Endothelial cell of umbilical vein (primary cell): ENCODE measurements around the gene HELZ2. TPM values are rescaled to one million over a fixed set of nuclear protein-coding genes. Genes with fewer than 3 reads are reported as not detected.

Source experiments
- BruUV-seq: library from RNA; stranded (reverse); fragments of 400-500 nt; replicated peaks from 2 replicates; lab custom pipeline; 2021; lab: Mats Ljungman, UMichigan
- CTCF ChIA-PET: fragments of 300-600, 350-600 bp; sonication (Branson Sonifier 250); formaldehyde crosslinking; loops from one replicate; lab custom pipeline; 2021; ENCODE audit warnings: antibody characterized with exemption, inconsistent platforms; lab: Charles Lee
- POLR2A ChIA-PET: fragments of 300-600, 350-600 bp; sonication (Branson Sonifier 250); formaldehyde crosslinking; loops from one replicate; lab custom pipeline; 2021; ENCODE audit warnings: antibody characterized with exemption, inconsistent platforms; lab: Charles Lee
- DNase-seq: peaks from one replicate; pipeline ENCODE4 v3.0.0-alpha.2; 2011; ENCODE audit warnings: low read depth, low spot score
- FAIRE-seq: peaks from 2 replicates; lab custom pipeline; 2011; peaks lifted over from hg19 to GRCh38; lab: Jason Lieb, UNC
- H2AFZ ChIP-seq: 2 replicates; pipeline ENCODE4 v1.6.0; 2012; ENCODE audit warnings: low read depth, low read length, control low read depth, inconsistent platforms
- H3K27ac ChIP-seq: 2 replicates; pipeline ENCODE4 v1.5.1; 2011; ENCODE audit warnings: low read depth, mild to moderate bottlenecking, control low read depth, low read length, moderate library complexity; ENCODE audit not compliant: insufficient read depth
- H3K27me3 ChIP-seq, 2 experiments: 2 replicates each; pipeline versions ENCODE4 v1.6.0 to v1.6.1; 2011; ENCODE audit warnings: low read length in 2 of 2, mixed read lengths in 1 of 2; ENCODE audit not compliant: control insufficient read depth in 2 of 2, insufficient read depth in 2 of 2
- H3K36me3 ChIP-seq, 2 experiments: 2 replicates in 1 of 2; 3 replicates in 1 of 2; pipeline ENCODE4 v1.5.1; 2011; ENCODE audit warnings: low read length in 2 of 2, mild to moderate bottlenecking in 1 of 2, moderate library complexity in 1 of 2; ENCODE audit not compliant: control insufficient read depth in 2 of 2, insufficient read depth in 2 of 2; ENCODE audit errors: extremely low read depth in 1 of 2
- H3K4me1 ChIP-seq: 3 replicates; pipeline ENCODE4 v1.5.1; 2011; ENCODE audit warnings: mild to moderate bottlenecking, low read length; ENCODE audit not compliant: control insufficient read depth, insufficient read depth; ENCODE audit errors: extremely low read depth
- H3K4me2 ChIP-seq: 2 replicates; pipeline ENCODE4 v1.6.1; 2011; ENCODE audit warnings: low read length, control low read depth, mixed read lengths; ENCODE audit not compliant: insufficient read depth
- H3K4me3 ChIP-seq, 3 experiments: fragments of 200-600 bp in 1 of 3; sonication (generic), shearing (Covaris generic) in 1 of 3; replicated peaks in 1 of 3; 2 replicates each; pipeline ENCODE4 v1.5.1; 2011 to 2016; ENCODE audit warnings: control low read depth in 3 of 3, low read length in 3 of 3, mild to moderate bottlenecking in 2 of 3, inconsistent platforms in 1 of 3, low read depth in 1 of 3, moderate library complexity in 1 of 3; ENCODE audit not compliant: insufficient read depth in 1 of 3
- H3K79me2 ChIP-seq: 2 replicates; pipeline ENCODE4 v1.6.0; 2012; ENCODE audit warnings: low read length, inconsistent platforms; ENCODE audit not compliant: control insufficient read depth, insufficient read depth
- H3K9ac ChIP-seq: replicated peaks from 2 replicates; pipeline ENCODE3; 2011; ENCODE audit warnings: low read length, control low read depth; ENCODE audit not compliant: insufficient read depth; ENCODE audit errors: extremely low read depth
- H3K9me1 ChIP-seq: replicated peaks from 3 replicates; pipeline ENCODE4 v1.6.0; 2011; ENCODE audit warnings: mild to moderate bottlenecking, low read length; ENCODE audit not compliant: control insufficient read depth, insufficient read depth; ENCODE audit errors: extremely low read depth
- H3K9me3 ChIP-seq: replicated peaks from 2 replicates; pipeline ENCODE4 v1.5.1; 2012; ENCODE audit warnings: low read length, inconsistent platforms; ENCODE audit not compliant: control insufficient read depth, insufficient read depth
- H4K20me1 ChIP-seq: replicated peaks from 2 replicates; pipeline ENCODE3; 2011; ENCODE audit warnings: mild to moderate bottlenecking, low read length; ENCODE audit not compliant: control insufficient read depth, insufficient read depth; ENCODE audit errors: extremely low read depth
- EZH2 ChIP-seq: IDR thresholded peaks from 2 replicates; pipeline ENCODE4 v1.6.1; 2012; ENCODE audit warnings: borderline replicate concordance, low read depth, mild to moderate bottlenecking, moderate library complexity, low read length, inconsistent platforms; ENCODE audit not compliant: severe bottlenecking
- FOS ChIP-seq: IDR thresholded peaks from 2 replicates; pipeline ENCODE4 v1.6.1; 2011; ENCODE audit warnings: mild to moderate bottlenecking, low read length, moderate library complexity, borderline replicate concordance; ENCODE audit not compliant: insufficient read depth
- GATA2 ChIP-seq: IDR thresholded peaks from 2 replicates; pipeline ENCODE4 v1.7.0; 2011; ENCODE audit warnings: low read depth, mild to moderate bottlenecking, moderate library complexity, mixed read lengths, low read length; ENCODE audit not compliant: insufficient read length, insufficient read depth
- JUN ChIP-seq: IDR thresholded peaks from 2 replicates; pipeline ENCODE4 v1.6.1; 2011; ENCODE audit warnings: borderline replicate concordance, low read depth; ENCODE audit not compliant: insufficient read length, insufficient read depth
- MYC ChIP-seq: IDR thresholded peaks from one replicate; pipeline ENCODE4 v1.6.1; 2011; ENCODE audit warnings: mild to moderate bottlenecking, low read depth, low read length
- POLR2A ChIP-seq: IDR thresholded peaks from 2 replicates; pipeline ENCODE4 v1.6.1; 2012; ENCODE audit warnings: low read depth, mild to moderate bottlenecking, control low read depth, low read length
- POLR2AphosphoS5 ChIP-seq: IDR thresholded peaks from 2 replicates; pipeline ENCODE4 v1.6.1; 2012; ENCODE audit warnings: low read depth, mild to moderate bottlenecking, control low read depth, low read length, moderate library complexity; ENCODE audit not compliant: insufficient read depth
- dilution Hi-C: fragments of 300-500 bp; cut with MboI; formaldehyde crosslinking; loops from one replicate; pipeline ENCODE4 v1.15.0; 2019; ENCODE audit warnings: low sequenced_read_pairs; ENCODE audit not compliant: extremely low pct_ligation_motif_present
- intact Hi-C: fragments of 100-400 bp; cut with micrococcal nuclease; formaldehyde crosslinking; loops from one replicate; pipeline ENCODE4 v1.10.0; 2022
- polyA plus RNA-seq, 4 experiments: library from polyadenylated mRNA; depleted of rRNA in 3 of 4; stranded (reverse) in 3 of 4; unstranded in 1 of 4; fragments of >200 nt; gene quantifications; 2 replicates each; pipeline versions ENCODE4 v1.2.1 to v1.2.3, GENCODE V29; 2011 to 2012; ENCODE audit warnings: missing spikeins in 1 of 4
- total RNA-seq: library from RNA; stranded (reverse); gene quantifications from 2 replicates; pipeline ENCODE4 v1.2.3, GENCODE V29; 2021
- TF ChIP-seq, protein P1 (sequence below): IDR thresholded peaks from 2 replicates; pipeline ENCODE4 v1.6.1; 2011; ENCODE audit not compliant: insufficient read depth, insufficient read length
- TF ChIP-seq, protein P2 (sequence below), 2 donors: IDR thresholded peaks; 1 replicate in 1 of 2; 2 replicates in 1 of 2; pipeline ENCODE4 v1.5.1; 2011; ENCODE audit warnings: low read length in 2 of 2, mild to moderate bottlenecking in 2 of 2, moderate library complexity in 2 of 2, control low read depth in 1 of 2, inconsistent platforms in 1 of 2, low read depth in 1 of 2; ENCODE audit not compliant: insufficient read depth in 1 of 2; ENCODE audit errors: extremely low read depth in 1 of 2

The HELZ2 gene
- total and polyA plus RNA-seq, 2 donors (not counting 3 experiments of a cell fraction or from before 2014, with no cell fraction given) = 10.6 to 33.2 TPM

GRCh38 chr20:63620991-63621390, 47.0 kb upstream of the HELZ2 start:
- H4K20me1 ChIP-seq = no peaks in the 10 kb centered on the region
- DNase-seq (no peak), FAIRE-seq (no peak)
- dilution Hi-C loops (no loop called here), intact Hi-C loops (no loop called here)
- H3K79me2 ChIP-seq = peaks cover 41% of the 10 kb centered on the region
- ChIA-PET CTCF (no interaction called here), POLR2A (no interaction called here)
- H3K27ac ChIP-seq = no peak overlapping the region
- peaks cover 3% of the 10 kb centered on the region for H3K4me1 ChIP-seq
- H3K36me3 ChIP-seq = peaks cover 4 to 12% of the 10 kb centered on the region in 2 experiments
- TF ChIP-seq JUN = no peak
- no peak for TF ChIP-seq POLR2A
- no peak for TF ChIP-seq POLR2AphosphoS5
- TF ChIP-seq, protein P1, sequence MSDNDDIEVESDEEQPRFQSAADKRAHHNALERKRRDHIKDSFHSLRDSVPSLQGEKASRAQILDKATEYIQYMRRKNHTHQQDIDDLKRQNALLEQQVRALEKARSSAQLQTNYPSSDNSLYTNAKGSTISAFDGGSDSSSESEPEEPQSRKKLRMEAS = no peak
- TF ChIP-seq GATA2 = no peak
- TF ChIP-seq MYC = no peak
- no peak for TF ChIP-seq EZH2
- TF ChIP-seq, protein P2, sequence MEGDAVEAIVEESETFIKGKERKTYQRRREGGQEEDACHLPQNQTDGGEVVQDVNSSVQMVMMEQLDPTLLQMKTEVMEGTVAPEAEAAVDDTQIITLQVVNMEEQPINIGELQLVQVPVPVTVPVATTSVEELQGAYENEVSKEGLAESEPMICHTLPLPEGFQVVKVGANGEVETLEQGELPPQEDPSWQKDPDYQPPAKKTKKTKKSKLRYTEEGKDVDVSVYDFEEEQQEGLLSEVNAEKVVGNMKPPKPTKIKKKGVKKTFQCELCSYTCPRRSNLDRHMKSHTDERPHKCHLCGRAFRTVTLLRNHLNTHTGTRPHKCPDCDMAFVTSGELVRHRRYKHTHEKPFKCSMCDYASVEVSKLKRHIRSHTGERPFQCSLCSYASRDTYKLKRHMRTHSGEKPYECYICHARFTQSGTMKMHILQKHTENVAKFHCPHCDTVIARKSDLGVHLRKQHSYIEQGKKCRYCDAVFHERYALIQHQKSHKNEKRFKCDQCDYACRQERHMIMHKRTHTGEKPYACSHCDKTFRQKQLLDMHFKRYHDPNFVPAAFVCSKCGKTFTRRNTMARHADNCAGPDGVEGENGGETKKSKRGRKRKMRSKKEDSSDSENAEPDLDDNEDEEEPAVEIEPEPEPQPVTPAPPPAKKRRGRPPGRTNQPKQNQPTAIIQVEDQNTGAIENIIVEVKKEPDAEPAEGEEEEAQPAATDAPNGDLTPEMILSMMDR (IDR thresholded peaks at IDR 0.05; ENCODE audit: extremely low read depth in 1 of 2, insufficient read depth in 1 of 2, low read depth in 1 of 2, low read length in 2 of 2) = no peak
- TF ChIP-seq FOS = no peak
- BruUV-seq = no TSS peak
- no peaks in the 10 kb centered on the region for H3K9me3 ChIP-seq
- no peak overlapping the region for H3K4me3 ChIP-seq
- H3K4me2 ChIP-seq = no peak overlapping the region
- no peaks in the 10 kb centered on the region for H3K27me3 ChIP-seq
- H3K9ac ChIP-seq = no peak overlapping the region
- no peaks in the 10 kb centered on the region for H3K9me1 ChIP-seq
- no peak overlapping the region for H2AFZ ChIP-seq
